Activated naive CD8-positive, alpha-beta T cell treated with anti-CD3 and anti-CD28 coated beads for 36 hours (primary cell): ENCODE data around the gene RFC5. TPM values are rescaled to one million over a fixed set of nuclear protein-coding genes. Genes with fewer than 3 reads are reported as not detected.
A peak's percentile ranks its signal among the peaks of the same experiment; 100 is the strongest.

Experiments
- DNase-seq: peaks from one replicate; pipeline ENCODE4 v3.0.0; 2021
- H3K27ac Mint-ChIP-seq: one replicate; pipeline ENCODE4 v1.8.0; 2022; ENCODE audit warnings: mild to moderate bottlenecking, moderate library complexity, mixed read lengths
- H3K27me3 Mint-ChIP-seq: one replicate; pipeline ENCODE4 v1.8.0; 2022; ENCODE audit warnings: mild to moderate bottlenecking, mixed read lengths
- H3K36me3 Mint-ChIP-seq: one replicate; pipeline ENCODE4 v1.8.0; 2021; ENCODE audit warnings: mild to moderate bottlenecking, mixed read lengths
- H3K4me1 Mint-ChIP-seq: one replicate; pipeline ENCODE4 v1.8.0; 2021; ENCODE audit warnings: mixed read lengths
- H3K4me3 Mint-ChIP-seq: one replicate; pipeline ENCODE4 v1.8.0; 2022; ENCODE audit warnings: mild to moderate bottlenecking, moderate library complexity, mixed read lengths
- H3K9me3 Mint-ChIP-seq: one replicate; pipeline ENCODE4 v1.8.0; 2022; ENCODE audit warnings: mixed read lengths
- total RNA-seq, 2 experiments: library from RNA; stranded (reverse); gene quantifications; one replicate each; pipeline ENCODE4 v1.2.3, GENCODE V29; 2021

Gene RFC5
- total RNA-seq, 2 experiments from 2014 or later = 71.7 to 72.5 TPM

DNA sequence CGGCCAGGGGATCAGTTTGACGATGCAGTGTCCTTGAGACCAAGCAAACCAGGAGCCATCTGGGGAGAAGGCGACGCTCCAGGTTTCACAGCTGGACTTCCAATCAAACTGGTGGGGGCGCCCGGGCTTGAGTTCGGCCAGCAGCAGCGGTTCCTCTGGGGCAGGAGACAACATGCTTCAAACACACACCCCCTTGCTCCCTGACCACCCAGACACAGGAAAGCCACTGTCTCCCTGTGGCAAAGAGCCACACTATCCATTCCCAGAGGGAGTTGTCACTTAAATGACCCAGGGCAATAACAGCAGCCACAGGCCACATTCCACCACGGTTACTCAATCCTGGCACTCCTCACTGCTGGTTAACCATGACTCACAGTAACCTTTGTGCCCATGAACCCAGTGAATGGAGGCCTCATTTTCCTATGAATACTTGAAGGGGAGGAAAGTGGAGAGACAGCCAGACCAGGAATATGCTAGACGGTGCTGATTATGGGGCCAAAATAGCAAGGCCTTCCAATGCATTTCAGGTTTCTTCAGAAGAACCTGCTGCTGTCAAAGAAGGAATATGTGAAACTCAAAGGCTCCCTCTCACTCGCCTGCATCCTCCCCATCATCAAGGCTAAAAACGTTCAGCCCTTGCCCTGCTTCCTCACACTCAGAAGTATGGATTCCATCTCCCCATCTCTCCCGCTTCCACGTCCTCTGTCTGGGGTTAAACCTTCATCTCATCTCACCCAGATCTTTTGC lies 36.0 kb downstream of the RFC5 start:
- Mint-ChIP-seq H3K4me3 (no peak overlapping the region), H3K27me3 (no peaks in the 10 kb centered on the region), H3K27ac (peak overlapping the region; percentile 54), H3K4me1 (peaks cover 31% of the 10 kb centered on the region), H3K9me3 (no peaks in the 10 kb centered on the region), H3K36me3 (peaks cover 25% of the 10 kb centered on the region)
- DNase-seq = no peak

DNA sequence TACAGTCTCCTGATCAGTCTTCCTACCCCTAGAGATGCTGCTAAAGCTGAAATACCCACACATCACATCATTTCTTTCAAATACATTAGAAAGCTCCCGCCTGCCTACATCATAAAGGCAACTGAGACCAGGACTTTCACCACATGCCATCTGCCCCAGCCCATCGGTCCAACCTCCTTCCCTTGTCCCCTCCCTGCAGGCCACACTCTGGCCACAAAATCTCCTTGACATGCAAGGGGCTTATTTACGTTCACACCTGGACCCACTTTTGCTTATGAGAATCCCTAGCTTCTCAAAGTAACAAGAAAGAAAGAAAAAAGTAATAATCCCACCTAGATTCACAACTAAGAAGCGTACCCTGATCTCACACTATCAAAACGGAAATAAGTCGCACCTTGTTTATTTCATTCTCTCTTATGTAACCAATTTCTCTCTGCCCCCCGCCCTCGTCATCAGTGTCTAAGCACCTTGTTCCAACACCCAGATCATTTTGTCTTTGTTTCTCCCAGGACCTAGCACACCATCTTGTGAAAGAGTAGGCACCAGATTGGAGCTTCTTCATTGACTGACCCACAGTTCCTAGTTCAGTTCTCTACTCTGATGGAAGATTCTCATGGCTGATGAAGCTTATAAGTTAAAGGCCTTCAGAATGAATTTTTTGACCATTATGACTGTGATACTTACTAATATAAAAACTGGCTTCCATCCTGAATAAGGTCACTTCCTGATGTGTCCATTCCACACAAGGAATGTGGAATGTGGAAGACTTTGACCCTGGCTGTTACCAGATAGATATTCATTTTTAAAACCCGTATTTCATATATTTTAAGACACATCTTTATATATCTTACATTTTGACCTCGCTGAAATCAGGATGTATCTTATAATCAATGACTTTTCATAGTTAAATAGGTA lies 36.8 kb downstream of the RFC5 start:
- Mint-ChIP-seq H3K4me1 (peaks cover 31% of the 10 kb centered on the region), H3K27ac (peak overlapping the region; percentile 35), H3K9me3 (no peaks in the 10 kb centered on the region), H3K27me3 (no peaks in the 10 kb centered on the region), H3K36me3 (peaks cover 25% of the 10 kb centered on the region), H3K4me3 (no peak overlapping the region)
- DNase-seq = no peak

DNA sequence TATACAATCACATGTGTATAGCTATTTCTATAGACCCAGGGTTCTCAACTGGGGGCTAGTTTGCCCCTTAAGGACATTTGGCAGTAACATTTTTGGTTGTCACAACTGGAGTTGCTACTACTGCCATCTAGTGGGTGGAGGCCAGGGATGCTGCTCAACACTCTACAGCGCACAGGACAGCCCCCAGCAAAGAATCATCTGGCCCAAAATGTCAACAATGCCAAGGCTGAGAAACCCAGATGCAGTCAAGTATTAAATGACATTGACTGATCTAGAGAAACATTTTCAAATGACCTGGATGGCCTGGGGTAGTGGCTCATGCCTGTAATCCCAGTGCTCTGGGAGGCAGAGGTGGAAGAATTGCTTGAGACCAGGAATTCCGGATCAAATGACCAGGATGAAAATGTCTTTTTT lies 38.6 kb downstream of the RFC5 start:
- Mint-ChIP-seq H3K36me3 (peaks cover 24% of the 10 kb centered on the region), H3K9me3 (no peaks in the 10 kb centered on the region), H3K27ac (no peak overlapping the region), H3K4me1 (peaks cover 48% of the 10 kb centered on the region), H3K27me3 (no peaks in the 10 kb centered on the region), H3K4me3 (no peak overlapping the region)
- DNase-seq = peak; percentile 76

DNA sequence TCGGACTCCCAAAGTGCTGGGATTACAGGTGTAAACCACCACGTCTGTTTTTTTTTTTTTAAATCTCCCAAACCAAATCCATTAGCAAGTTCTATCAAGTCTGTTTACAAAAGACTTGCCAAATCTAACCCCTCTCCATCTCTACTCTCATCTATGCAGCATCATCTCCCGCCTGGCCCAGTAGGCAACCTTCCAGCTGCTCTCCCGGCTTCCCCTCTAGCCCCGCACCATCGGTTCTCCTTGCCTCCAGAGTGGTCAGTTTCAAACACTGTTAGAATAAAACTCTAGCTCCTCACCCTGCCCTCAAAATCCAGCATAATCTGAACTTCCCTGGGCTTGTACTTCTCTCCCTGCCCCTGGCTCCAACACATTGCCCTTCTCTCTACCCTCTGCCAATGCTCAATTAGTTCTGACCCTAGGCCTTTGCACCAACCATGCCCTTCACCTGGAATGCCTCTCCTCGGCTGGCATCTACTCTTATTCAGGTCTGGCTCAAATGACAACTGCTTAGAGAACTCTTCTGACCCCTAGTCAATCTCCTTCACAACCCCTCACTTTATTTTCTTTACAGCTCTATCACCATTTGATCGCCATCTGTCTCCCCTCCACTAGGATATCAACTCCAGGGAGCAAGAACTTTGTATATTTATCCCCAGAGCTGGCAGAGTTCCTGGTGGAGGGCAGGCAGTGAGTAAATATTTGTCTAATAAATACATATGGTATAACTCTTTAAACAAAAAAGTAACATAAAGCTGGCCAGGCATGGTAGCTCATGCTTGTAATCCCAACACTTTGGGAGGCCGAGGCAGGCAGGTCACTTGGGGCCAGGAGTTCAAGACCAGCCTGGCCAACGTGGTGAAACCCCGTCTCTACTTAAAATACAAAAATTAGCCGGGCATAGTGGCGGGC lies 39.6 kb downstream of the RFC5 start:
- no peak overlapping the region for H3K4me3 Mint-ChIP-seq
- H3K9me3 Mint-ChIP-seq = no peaks in the 10 kb centered on the region
- no peaks in the 10 kb centered on the region for H3K27me3 Mint-ChIP-seq
- H3K4me1 Mint-ChIP-seq = peaks cover 48% of the 10 kb centered on the region
- H3K36me3 Mint-ChIP-seq = peaks cover 17% of the 10 kb centered on the region
- no peak for DNase-seq
- no peak overlapping the region for H3K27ac Mint-ChIP-seq

DNA sequence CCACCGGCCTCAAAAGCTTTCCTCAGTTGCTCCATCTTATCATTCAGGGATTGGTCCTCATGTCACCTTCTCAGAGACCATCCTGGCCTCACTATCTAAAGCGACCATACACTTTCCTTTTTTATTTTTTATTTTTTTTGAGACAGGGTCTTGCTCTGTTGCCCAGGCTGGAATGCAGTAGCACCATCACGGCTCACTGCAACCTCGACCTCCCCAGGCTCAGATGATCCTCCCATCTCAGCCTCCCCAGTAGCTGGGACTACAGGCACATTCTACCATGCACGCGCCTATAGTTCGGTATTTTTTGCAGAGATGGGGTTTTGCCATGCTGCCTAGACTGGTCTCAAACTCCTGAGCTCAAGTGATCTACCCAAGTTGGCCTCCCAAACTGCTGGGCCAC lies 41.7 kb downstream of the RFC5 start:
- peaks cover 7% of the 10 kb centered on the region for H3K36me3 Mint-ChIP-seq
- DNase-seq = no peak
- H3K9me3 Mint-ChIP-seq = no peaks in the 10 kb centered on the region
- H3K27ac Mint-ChIP-seq = no peak overlapping the region
- H3K27me3 Mint-ChIP-seq = no peaks in the 10 kb centered on the region
- no peak overlapping the region for H3K4me3 Mint-ChIP-seq
- H3K4me1 Mint-ChIP-seq = peaks cover 36% of the 10 kb centered on the region

DNA sequence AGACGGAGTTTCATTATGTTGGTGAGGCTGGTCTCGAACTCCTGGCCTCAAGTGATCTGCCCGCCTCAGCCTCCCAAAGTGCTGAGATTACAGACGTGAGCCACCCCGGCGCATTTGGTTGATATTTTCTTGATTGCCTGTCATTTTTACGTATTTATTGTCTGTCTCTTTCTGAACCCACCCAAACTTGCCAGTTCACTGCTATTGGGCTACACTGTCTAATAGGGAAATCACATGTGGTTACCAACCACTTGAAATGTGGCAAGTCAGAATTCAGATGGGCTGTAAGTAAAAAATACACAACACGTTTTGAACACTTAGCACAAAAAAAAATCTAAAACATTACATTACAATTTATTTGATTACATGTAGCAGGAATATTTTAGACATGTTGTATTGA lies 42.4 kb downstream of the RFC5 start:
- H3K4me3 Mint-ChIP-seq = no peak overlapping the region
- H3K27me3 Mint-ChIP-seq = no peaks in the 10 kb centered on the region
- H3K36me3 Mint-ChIP-seq = peaks cover 11% of the 10 kb centered on the region

DNA sequence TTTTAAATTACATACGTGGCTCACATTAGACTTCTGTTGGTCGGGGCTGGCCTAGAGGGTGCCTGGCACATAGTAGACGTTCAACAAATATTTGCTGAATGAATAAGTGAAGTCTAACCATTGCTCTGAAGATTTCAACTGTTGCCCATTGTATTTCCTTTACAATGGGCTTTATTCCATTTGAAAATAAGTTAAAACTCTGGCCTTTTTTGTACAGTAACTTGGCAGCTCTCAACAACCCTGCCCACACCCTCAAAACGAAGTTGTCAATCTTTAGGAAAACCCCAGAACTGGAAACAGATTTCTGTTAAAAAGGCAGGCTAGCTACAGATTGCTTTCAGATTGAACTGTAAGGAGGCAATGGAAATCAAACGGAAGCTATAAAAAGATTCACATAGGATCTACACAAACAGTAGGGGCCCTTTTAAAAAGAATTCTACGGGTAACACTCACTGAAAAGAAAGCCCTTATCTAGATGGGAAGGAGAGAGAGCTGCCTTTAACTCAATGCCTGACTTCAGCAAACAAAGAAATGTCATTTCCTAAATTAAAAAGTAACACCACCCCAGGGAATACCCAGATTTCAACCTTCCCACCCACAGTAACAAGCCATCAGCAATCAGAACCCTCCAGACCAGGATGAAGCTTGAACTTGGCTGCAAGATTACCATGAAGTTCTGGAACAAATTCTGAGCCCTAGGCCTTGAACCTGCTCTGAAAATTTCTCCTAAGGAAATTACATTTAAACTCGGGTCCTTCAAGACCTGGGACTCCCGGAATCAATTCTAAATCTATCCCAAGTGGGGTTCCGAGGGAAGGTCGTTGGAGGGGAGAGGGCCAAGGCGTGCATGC lies 43.1 kb downstream of the RFC5 start:
- no peak for DNase-seq
- H3K27me3 Mint-ChIP-seq = no peaks in the 10 kb centered on the region
- peak overlapping the region; percentile 88 for H3K27ac Mint-ChIP-seq
- peaks cover 13% of the 10 kb centered on the region for H3K36me3 Mint-ChIP-seq
- peak overlapping the region; percentile 83 for H3K4me3 Mint-ChIP-seq
- H3K9me3 Mint-ChIP-seq = no peaks in the 10 kb centered on the region
- peaks cover 45% of the 10 kb centered on the region for H3K4me1 Mint-ChIP-seq

More for the DNA sequence above, 42.4 kb downstream of the RFC5 start:
- peaks cover 38% of the 10 kb centered on the region for H3K4me1 Mint-ChIP-seq
- no peaks in the 10 kb centered on the region for H3K9me3 Mint-ChIP-seq
- peak overlapping the region; percentile 88 for H3K27ac Mint-ChIP-seq
- no peak for DNase-seq

DNA sequence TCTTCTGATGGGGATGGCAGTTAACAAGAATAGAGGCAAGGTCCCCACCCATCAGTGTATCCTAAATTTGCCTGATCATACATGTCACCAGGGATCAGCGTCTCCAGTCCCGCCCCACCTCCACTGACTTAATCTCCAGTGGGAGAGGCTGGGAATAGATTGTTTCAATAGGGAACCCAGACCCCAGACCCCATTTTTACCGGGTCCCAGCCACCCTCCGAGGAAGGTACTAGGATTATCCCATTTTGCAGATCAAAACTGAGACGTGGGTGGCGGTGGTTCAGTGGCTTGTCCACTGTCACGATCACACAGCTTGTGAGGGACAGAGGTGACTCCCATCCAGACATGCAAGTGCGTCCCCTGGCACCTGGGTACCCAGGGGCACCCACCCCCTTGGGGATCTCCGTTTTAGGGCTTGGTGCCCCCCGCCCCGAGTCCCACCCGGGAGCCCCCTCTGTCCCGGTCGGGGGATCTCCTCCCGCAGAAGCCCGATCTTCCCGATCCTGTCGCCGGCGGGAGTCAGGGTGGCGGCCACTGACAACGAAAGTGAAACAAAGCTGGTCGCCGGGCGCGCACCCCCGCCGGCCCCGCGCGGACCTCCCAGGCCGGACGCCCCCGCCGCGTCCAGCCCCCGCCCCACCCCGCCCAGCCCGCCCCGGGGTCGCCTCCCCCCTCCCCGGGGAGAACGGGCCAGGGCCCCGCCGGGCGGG lies 44.0 kb downstream of the RFC5 start:
- H3K4me3 Mint-ChIP-seq = peak overlapping the region; percentile 83
- peak overlapping the region; percentile 88 for H3K27ac Mint-ChIP-seq
- H3K9me3 Mint-ChIP-seq = no peaks in the 10 kb centered on the region
- peaks cover 13% of the 10 kb centered on the region for H3K36me3 Mint-ChIP-seq
- peaks cover 50% of the 10 kb centered on the region for H3K4me1 Mint-ChIP-seq
- peak; percentile 42 for DNase-seq
- H3K27me3 Mint-ChIP-seq = no peaks in the 10 kb centered on the region

DNA sequence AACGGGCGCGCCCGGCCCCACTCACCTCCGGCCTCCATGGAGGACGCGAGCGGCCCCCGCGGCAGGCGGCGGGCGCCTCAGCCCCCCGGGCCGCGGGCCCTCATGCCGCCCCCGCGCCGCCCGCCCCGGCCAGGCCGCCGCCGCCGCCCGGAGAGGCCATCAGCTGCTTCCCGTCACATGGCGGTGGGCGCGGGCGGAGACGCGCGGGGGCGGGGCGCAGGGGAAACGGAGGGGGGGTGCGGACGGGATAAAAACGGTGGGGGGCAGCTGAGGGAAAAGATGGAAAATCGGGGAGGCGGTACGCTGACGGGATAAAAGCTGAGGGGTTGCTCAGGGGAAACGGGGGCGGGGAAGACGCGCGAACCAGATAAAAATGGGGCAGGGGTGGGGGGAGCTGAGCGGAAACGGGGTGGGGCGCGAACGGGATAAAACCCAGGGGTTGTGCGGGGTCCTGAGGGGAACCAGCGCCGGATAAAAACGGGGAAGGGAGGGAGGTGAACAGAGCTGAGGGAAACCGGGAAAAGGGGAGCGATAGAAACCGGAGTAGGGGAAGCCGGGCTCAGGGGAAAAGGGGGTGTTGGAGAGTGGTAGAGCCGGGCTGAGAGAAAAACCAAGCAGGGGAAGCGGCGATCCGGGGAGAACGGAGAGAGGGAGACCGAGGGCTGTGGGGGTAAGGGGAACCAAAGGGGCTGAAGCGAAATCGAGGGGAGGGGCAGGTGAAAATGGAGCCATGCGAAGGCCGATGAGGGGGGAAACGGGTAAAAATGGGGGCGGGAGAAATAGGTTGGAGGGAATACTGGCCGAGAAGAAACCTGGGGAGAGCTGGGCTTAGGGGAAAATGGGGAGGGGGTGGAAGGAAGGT lies 44.7 kb downstream of the RFC5 start, which contains the start of gene WSB2:
WSB2 (minus strand) TSS at position 169 of the 862 bp plus-strand sequence; CDS start at position 38, 131 bp downstream.
- peaks cover 8% of the 10 kb centered on the region for H3K36me3 Mint-ChIP-seq
- H3K4me3 Mint-ChIP-seq = peak within 1 kb of the TSS; percentile 92
- H3K9me3 Mint-ChIP-seq = no peaks in the 10 kb centered on the region
- H3K27ac Mint-ChIP-seq = peak within 1 kb of the TSS; percentile 93
- peaks cover 50% of the 10 kb centered on the region for H3K4me1 Mint-ChIP-seq
- H3K27me3 Mint-ChIP-seq = no peaks in the 10 kb centered on the region
- DNase-seq = peak; percentile 63

DNA sequence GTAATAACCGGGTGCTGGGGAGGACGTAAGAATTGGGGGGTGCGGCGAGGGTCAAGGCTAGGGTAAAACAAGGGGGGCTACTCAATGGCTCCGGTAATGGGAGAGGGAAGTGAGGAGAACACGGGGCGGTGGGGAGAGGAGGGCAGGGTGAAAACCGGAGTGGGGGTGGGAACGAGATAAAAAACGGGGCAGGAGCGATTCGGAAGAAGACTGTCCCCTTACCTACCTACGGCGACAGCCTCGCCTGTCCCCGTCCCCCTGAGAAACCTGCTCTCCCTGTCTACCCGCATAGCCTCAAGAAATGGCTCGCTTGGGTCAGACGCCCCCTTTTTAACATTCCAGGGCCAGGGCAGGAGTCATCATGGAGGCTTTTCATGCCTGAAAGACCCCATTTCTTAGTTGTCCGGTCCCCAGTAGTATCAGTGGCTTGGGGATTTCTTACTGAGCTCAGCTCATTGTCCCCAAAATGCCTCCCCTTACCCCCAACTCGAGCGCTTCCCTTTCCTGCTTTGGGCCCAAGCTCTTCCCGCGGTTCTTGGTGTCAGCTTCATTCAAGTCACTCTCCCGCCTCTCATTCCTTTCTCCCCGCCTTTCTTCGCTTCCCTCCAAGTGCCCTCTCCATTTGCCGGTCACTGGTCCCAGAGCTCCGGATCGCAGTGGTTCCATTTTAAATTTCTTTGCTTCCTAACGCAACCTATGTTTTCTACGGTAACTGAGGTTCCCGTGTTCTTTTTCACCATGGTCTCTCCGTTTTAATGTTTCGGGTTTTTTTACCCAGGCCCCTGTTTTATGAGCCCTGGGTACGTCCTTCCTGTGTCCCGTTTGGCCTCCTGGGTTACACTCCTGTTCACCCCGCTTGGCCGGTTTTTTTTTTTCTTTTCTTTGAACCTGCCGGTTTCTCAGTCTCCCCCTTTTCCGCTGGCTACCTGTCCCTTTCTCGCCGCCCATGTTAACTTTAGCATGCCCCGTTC lies 45.7 kb downstream of the RFC5 start:
- no peaks in the 10 kb centered on the region for H3K9me3 Mint-ChIP-seq
- peaks cover 8% of the 10 kb centered on the region for H3K36me3 Mint-ChIP-seq
- H3K27me3 Mint-ChIP-seq = peaks cover 6% of the 10 kb centered on the region
- peak overlapping the region; percentile 92 for H3K4me3 Mint-ChIP-seq
- DNase-seq = no peak
- peak overlapping the region; percentile 93 for H3K27ac Mint-ChIP-seq
- H3K4me1 Mint-ChIP-seq = peaks cover 50% of the 10 kb centered on the region

DNA sequence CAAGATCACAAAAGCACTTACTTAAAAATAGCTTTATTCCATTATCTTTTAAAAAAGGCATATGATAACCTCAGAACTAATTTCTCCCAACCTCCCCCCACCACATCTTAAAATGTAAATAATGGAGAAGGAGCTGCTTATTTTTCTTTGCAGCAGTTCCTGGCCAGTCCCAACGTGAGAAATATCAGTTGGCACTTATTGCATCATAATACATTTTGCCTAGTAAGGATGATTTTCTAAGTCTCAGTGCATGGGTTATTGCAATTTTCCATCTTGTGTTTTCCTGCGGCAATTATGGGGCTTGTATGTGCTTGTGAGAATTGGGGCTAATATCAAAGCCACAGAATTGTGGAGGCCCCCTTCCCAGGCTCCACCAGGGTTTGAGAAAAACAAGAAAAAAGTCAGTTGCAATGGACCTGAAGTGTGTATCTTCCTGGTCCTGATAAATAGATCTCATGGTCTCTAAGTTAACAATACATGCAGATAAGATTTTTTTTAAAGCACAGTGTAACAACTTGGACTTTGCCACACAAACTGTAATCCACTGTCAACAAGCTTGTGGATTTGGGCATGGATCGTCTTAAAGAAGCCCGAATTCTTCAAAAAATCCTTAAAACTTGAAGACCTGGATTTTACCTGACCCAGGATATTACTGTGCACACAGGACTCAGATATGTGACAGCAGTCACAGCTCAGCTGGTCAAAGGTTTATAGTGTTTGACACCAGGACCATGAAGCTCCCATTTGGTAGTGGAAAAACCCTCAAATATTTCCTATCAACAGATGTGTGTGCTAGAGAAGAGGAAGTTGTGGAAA lies 47.3 kb downstream of the RFC5 start:
- peaks cover 8% of the 10 kb centered on the region for H3K36me3 Mint-ChIP-seq
- peak overlapping the region; percentile 92 for H3K4me3 Mint-ChIP-seq
- H3K9me3 Mint-ChIP-seq = no peaks in the 10 kb centered on the region
- peaks cover 45% of the 10 kb centered on the region for H3K4me1 Mint-ChIP-seq
- DNase-seq = no peak
- H3K27ac Mint-ChIP-seq = peak overlapping the region; percentile 67
- H3K27me3 Mint-ChIP-seq = peaks cover 8% of the 10 kb centered on the region
